Prostate gland (tissue), 2 donors: ENCODE measurements around the gene ZSCAN5C. TPM values are rescaled to one million over a fixed set of nuclear protein-coding genes. Genes with fewer than 3 reads are reported as not detected.
"Not testable (repeated sequence)": the region's sequence is repeated elsewhere in the genome, so short reads cannot be mapped to it uniquely, and the experiment has no call there.

Experiments used
- DNase-seq: peaks from one replicate; pipeline ENCODE4 v3.0.0-alpha.2; 2019; ENCODE audit warnings: low spot score
- H3K27ac ChIP-seq, 2 donors: fragments of 200-600 bp; sonication (generic); 2 replicates each; pipeline ENCODE4 v1.5.1; 2017 to 2019
- H3K27me3 ChIP-seq: fragments of 200-600 bp; sonication (generic); replicated peaks from 2 replicates; pipeline ENCODE4 v1.5.1; 2019; ENCODE audit not compliant: insufficient read depth
- H3K36me3 ChIP-seq, 2 donors: fragments of 200-600 bp; sonication (generic); 1 replicate in 1 of 2; 2 replicates in 1 of 2; pipeline versions ENCODE4 v1.5.1 to v1.8.1; 2017 to 2019
- H3K4me1 ChIP-seq: fragments of 200-600 bp; sonication (generic); replicated peaks from 2 replicates; pipeline ENCODE4 v1.5.1; 2019
- H3K4me3 ChIP-seq, 2 donors: fragments of 200-600 bp; sonication (generic); 2 replicates each; pipeline ENCODE4 v1.5.1; 2017 to 2019
- H3K9me3 ChIP-seq: fragments of 200-600 bp; sonication (generic); 2 replicates; pipeline ENCODE4 v1.5.1; 2017
- POLR2A ChIP-seq: fragments of 450-650 bp; IDR thresholded peaks from one replicate; pipeline ENCODE4 v1.6.1; 2016; ENCODE audit warnings: antibody characterized with exemption, mild to moderate bottlenecking
- POLR2AphosphoS5 ChIP-seq: sonication (generic); formaldehyde crosslinking; IDR thresholded peaks from one replicate; pipeline ENCODE4 v1.6.1; 2017; ENCODE audit warnings: antibody characterized with exemption
- WGBS: methylation state at CpG from one replicate; pipeline ENCODE4 v1.1.5; 2018; 5-methylcytosine and 5-hydroxymethylcytosine counted together
- intact Hi-C: fragments of 100-400 bp; cut with DNase I; formaldehyde crosslinking; loops from one replicate; pipeline ENCODE4 v1.14.2; 2022
- total RNA-seq, 2 donors: library from RNA; depleted of rRNA; stranded (reverse); fragments of >200 nt; gene quantifications; one replicate each; pipeline ENCODE4 v1.1.0, GENCODE V29; 2016
- TF ChIP-seq, protein P1 (sequence below), 4 experiments: fragments of 200-600 bp in 2 of 4; fragments of 450-650 bp in 2 of 4; sonication (generic) in 2 of 4; IDR thresholded peaks; 1 replicate in 3 of 4; 2 replicates in 1 of 4; pipeline ENCODE4 v1.5.1; 2016 to 2019; ENCODE audit warnings: antibody characterized with exemption in 4 of 4, mild to moderate bottlenecking in 2 of 4, moderate library complexity in 2 of 4

ZSCAN5C gene
- total RNA-seq, 2 donors from 2014 or later = not detected

DNA sequence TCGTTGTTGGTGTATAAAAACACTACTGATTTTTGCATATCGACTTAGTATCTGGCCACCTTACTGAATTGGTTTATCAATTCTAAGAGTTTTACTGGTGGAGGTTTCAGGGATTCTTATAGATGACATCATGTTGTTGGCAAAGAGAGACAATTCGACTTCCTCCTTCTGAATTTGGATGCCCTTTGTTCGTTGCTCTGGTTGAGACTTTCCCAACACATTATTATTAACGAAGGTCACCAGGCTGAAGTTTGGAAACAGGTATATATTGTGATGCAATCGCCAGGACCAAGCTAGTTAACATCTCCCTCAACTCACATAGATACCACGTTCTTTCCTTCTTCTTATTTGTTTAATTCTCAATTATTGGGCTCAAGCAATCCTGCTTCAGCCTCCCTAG, 2.4 kb upstream of the ZSCAN5C start:
- no peaks in the 10 kb centered on the region for H3K4me1 ChIP-seq
- no peaks in the 10 kb centered on the region for H3K36me3 ChIP-seq
- intact Hi-C loops = no loop called here
- H3K4me3 ChIP-seq = no peak overlapping the region
- H3K9me3 ChIP-seq = no peaks in the 10 kb centered on the region
- DNase-seq = no peak
- whole genome bisulfite sequencing = 73% methylated on average over 7 of the region's 7 CpGs
- H3K27ac ChIP-seq = no peak overlapping the region
- H3K27me3 ChIP-seq = no peaks in the 10 kb centered on the region
- TF ChIP-seq POLR2A (no peak), POLR2AphosphoS5 (no peak)
- TF ChIP-seq, protein P1, sequence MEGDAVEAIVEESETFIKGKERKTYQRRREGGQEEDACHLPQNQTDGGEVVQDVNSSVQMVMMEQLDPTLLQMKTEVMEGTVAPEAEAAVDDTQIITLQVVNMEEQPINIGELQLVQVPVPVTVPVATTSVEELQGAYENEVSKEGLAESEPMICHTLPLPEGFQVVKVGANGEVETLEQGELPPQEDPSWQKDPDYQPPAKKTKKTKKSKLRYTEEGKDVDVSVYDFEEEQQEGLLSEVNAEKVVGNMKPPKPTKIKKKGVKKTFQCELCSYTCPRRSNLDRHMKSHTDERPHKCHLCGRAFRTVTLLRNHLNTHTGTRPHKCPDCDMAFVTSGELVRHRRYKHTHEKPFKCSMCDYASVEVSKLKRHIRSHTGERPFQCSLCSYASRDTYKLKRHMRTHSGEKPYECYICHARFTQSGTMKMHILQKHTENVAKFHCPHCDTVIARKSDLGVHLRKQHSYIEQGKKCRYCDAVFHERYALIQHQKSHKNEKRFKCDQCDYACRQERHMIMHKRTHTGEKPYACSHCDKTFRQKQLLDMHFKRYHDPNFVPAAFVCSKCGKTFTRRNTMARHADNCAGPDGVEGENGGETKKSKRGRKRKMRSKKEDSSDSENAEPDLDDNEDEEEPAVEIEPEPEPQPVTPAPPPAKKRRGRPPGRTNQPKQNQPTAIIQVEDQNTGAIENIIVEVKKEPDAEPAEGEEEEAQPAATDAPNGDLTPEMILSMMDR (IDR thresholded peaks at IDR 0.05) = no peak

DNA sequence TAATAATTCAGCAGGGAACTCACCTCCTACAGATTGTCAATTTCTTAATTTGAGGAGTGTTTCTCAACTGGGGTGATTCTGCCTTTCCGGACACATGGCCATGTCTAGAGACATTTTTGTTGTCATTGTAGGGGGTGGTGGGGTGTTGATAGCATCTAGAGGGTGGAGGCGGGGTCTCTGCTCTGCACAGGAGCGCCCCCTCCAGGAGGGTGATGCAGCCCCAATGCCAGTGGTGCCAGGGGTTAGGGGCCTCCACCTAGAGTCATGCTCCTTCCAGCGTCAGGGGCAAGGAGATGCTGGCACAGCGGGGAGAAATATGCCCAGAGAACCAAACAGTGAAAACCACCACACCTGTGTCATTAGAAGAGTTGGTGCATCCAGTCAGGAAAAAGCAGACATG, 5.5 kb downstream of the ZSCAN5C start:
- H3K36me3 ChIP-seq, H3K4me3 ChIP-seq, H3K4me1 ChIP-seq, H3K27me3 ChIP-seq, H3K27ac ChIP-seq, H3K9me3 ChIP-seq, DNase-seq, intact Hi-C loops: not testable (repeated sequence)
- 80% methylated on average over 5 of the region's 5 CpGs for WGBS

DNA sequence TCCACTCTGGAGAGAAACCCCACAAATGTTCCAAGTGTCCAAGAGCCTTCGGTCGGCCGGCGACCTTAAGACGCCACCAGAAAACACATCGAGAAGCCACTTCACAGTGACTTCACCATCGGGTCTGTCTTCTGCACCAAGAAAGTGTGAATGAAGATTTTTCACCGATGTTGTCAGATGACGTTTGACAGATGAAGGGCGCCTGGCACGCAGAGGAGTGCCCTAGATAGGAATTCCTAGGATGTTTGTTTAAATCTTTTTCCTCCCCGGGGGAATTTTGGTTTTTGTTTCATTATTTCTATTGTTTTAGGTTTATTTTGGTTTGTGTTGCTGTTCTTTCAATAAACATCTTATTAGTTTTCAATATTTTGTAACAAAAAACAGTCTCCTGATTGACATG, 7.0 kb downstream of the ZSCAN5C start:
- TF ChIP-seq POLR2AphosphoS5 = no peak
- TF ChIP-seq POLR2A = no peak
- TF ChIP-seq, protein P1 (IDR thresholded peaks at IDR 0.05) = no peak
- Histone ChIP-seq H3K4me3 (no peak overlapping the region), H3K4me1 (no peaks in the 10 kb centered on the region), H3K27me3 (no peaks in the 10 kb centered on the region), H3K9me3 (no peaks in the 10 kb centered on the region), H3K27ac (no peak overlapping the region), H3K36me3 (no peaks in the 10 kb centered on the region)
- 88% methylated on average over 12 of the region's 12 CpGs for WGBS
- intact Hi-C loops = no loop called here
- no peak for DNase-seq

DNA sequence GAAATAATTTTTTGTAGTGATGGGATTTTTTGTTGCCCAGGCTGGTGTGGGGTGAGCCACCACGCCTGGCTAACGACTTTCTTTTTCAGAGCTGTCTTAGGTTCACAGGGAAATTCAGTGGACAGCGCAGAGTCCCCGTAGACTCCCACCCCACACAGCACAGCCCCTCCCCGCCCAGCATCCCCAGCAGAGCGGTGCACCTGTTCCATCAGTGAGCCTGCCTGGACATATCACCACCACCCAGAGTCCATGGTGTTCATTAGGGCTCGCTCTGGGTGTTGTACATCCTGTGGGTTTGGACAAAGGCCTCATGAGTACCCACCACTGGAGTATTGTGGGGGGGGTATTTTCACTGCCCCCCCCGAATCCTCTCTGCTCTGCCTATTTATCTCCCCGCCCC, 8.0 kb downstream of the ZSCAN5C start:
- H3K4me1 ChIP-seq, intact Hi-C loops, H3K4me3 ChIP-seq, DNase-seq, H3K27me3 ChIP-seq, H3K36me3 ChIP-seq, H3K9me3 ChIP-seq, H3K27ac ChIP-seq: not testable (repeated sequence)
- WGBS = 86% methylated on average over 9 of the region's 9 CpGs

DNA sequence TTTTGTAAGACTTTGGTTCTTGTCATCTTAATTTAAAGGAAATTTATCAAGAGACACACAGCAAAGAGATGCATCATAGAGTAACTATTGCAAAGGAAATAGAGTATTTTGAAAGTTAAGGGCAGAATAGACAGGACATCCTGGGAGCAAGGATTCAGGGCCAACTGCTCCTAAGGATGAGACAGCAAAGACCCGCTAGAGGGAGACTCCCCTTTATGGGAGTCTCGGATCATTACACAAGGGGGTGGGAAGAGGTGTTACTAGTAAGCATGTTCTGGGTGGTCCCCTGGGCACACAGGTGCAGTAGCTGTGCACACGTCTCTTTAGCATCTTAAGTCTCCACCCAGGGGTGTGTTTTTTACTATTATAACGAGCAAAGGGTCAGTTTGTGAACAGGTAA, 9.6 kb downstream of the ZSCAN5C start:
- 42% methylated on average over 4 of the region's 4 CpGs for WGBS
- Histone ChIP-seq H3K4me1 (no peaks in the 10 kb centered on the region), H3K27ac (no peak overlapping the region), H3K4me3 (no peak overlapping the region), H3K9me3 (no peaks in the 10 kb centered on the region), H3K27me3 (no peaks in the 10 kb centered on the region), H3K36me3 (no peaks in the 10 kb centered on the region)
- TF ChIP-seq POLR2AphosphoS5 = no peak
- no peak for TF ChIP-seq POLR2A
- TF ChIP-seq, protein P1 (IDR thresholded peaks at IDR 0.05) = no peak
- intact Hi-C loops = no loop called here
- DNase-seq = no peak

GRCh38 chr19:56217039-56217949, 15.2 kb downstream of the ZSCAN5C start:
- intact Hi-C loops = no loop called here
- H3K36me3 ChIP-seq = no peaks in the 10 kb centered on the region
- DNase-seq = peak; percentile 24
- peak overlapping the region; percentile 19 to 25 for H3K4me3 ChIP-seq
- H3K27me3 ChIP-seq = no peaks in the 10 kb centered on the region
- peak overlapping the region; percentile 20 to 66 for H3K27ac ChIP-seq
- TF ChIP-seq POLR2A (no peak), POLR2AphosphoS5 (no peak)
- TF ChIP-seq, protein P1 (IDR thresholded peaks at IDR 0.05) = no peak
- 8% methylated on average over 63 of the region's 79 CpGs for WGBS
- H3K4me1 ChIP-seq = no peaks in the 10 kb centered on the region
- no peaks in the 10 kb centered on the region for H3K9me3 ChIP-seq
